HepG2 (cell line): Measurements from ENCODE around the gene MICAL3. TPM values are rescaled to one million over a fixed set of nuclear protein-coding genes. Genes with fewer than 3 reads are reported as not detected.

ENCODE experiments used
- ATAC-seq: fragments of 200-7000 bp; cut with Tn5 transposase; 3 replicates; pipeline ENCODE4 v1.9.1; 2020; ENCODE audit warnings: mild to moderate bottlenecking, moderate library complexity
- BruUV-seq: library from RNA; stranded (reverse); fragments of 400-500 nt; replicated peaks from 2 replicates; lab custom pipeline; 2021; lab: Mats Ljungman, UMichigan
- CTCF ChIA-PET: fragments of 300-600 bp; formaldehyde crosslinking; extraction: SDS; loops from one replicate; lab custom pipeline; 2021; ENCODE audit warnings: low total read pairs, inconsistent platforms, low intra/inter-chr PET ratio; lab: Yijun Ruan, JAX
- POLR2A ChIA-PET: fragments of 350-600 bp; sonication (Branson Sonifier 250); formaldehyde crosslinking; loops from one replicate; lab custom pipeline; 2020; ENCODE audit warnings: antibody characterized with exemption, inconsistent platforms; lab: Yijun Ruan, JAX
- DNase-seq: peaks from one replicate; pipeline ENCODE4 v3.0.0-alpha.2; 2015; ENCODE audit warnings: low spot score
- FAIRE-seq: peaks from 3 replicates; lab custom pipeline; 2011; peaks lifted over from hg19 to GRCh38; lab: Jason Lieb, UNC
- H2AFZ ChIP-seq: one replicate; pipeline ENCODE4 v1.6.1; 2011; ENCODE audit warnings: low read length, inconsistent platforms
- H3K27ac ChIP-seq: fragments of 300-600 bp; 3 replicates; pipeline ENCODE4 v1.8.0; 2011; ENCODE audit warnings: mixed run types, mild to moderate bottlenecking, mixed read lengths, low read length, inconsistent platforms; ENCODE audit not compliant: insufficient read depth; ENCODE audit errors: extremely low read length
- H3K27me3 ChIP-seq, 2 experiments: fragments of 200-600 bp in 1 of 2; 2 replicates in 1 of 2; 3 replicates in 1 of 2; pipeline versions ENCODE4 v1.6.0 to v1.8.0; 2011; ENCODE audit warnings: low read length in 2 of 2, mild to moderate bottlenecking in 2 of 2, moderate library complexity in 2 of 2, inconsistent platforms in 1 of 2; ENCODE audit not compliant: insufficient read depth in 2 of 2, control insufficient read depth in 1 of 2
- H3K36me3 ChIP-seq, 2 experiments: fragments of 200-600 bp in 1 of 2; replicated peaks in 1 of 2; 2 replicates in 1 of 2; 3 replicates in 1 of 2; pipeline versions ENCODE4 v1.5.1 to v1.8.0; 2011; ENCODE audit warnings: low read length in 2 of 2, inconsistent platforms in 1 of 2; ENCODE audit not compliant: insufficient read depth in 2 of 2, control insufficient read depth in 1 of 2
- H3K4me1 ChIP-seq: 2 replicates; pipeline ENCODE4 v1.5.1; 2012; ENCODE audit warnings: low read length, inconsistent platforms; ENCODE audit not compliant: insufficient read depth
- H3K4me2 ChIP-seq: 2 replicates; pipeline ENCODE4 v1.6.0; 2011; ENCODE audit warnings: low read depth, low read length, inconsistent platforms
- H3K4me3 ChIP-seq, 3 experiments: fragments of 200-600 bp in 1 of 3; sonication (generic), shearing (Covaris generic) in 1 of 3; replicated peaks in 1 of 3; 2 replicates each; pipeline ENCODE4 v1.5.1; 2011 to 2016; ENCODE audit warnings: low read length in 3 of 3, inconsistent platforms in 2 of 3, low read depth in 2 of 3, mild to moderate bottlenecking in 2 of 3, control low read depth in 1 of 3, mixed read lengths in 1 of 3; ENCODE audit not compliant: insufficient read depth in 1 of 3
- H3K79me2 ChIP-seq: one replicate; pipeline ENCODE4 v1.6.1; 2011; ENCODE audit warnings: low read length, inconsistent platforms; ENCODE audit not compliant: insufficient read depth
- H3K9ac ChIP-seq: 2 replicates; pipeline ENCODE4 v1.6.0; 2011; ENCODE audit warnings: mild to moderate bottlenecking, low read depth, low read length, inconsistent platforms; ENCODE audit not compliant: insufficient read depth
- H3K9me3 ChIP-seq: 2 replicates; pipeline ENCODE4 v1.5.1; 2012; ENCODE audit warnings: mild to moderate bottlenecking, low read length
- H4K20me1 ChIP-seq: 2 replicates; pipeline ENCODE4 v1.6.0; 2011; ENCODE audit warnings: inconsistent platforms, mild to moderate bottlenecking, low read length, moderate library complexity; ENCODE audit not compliant: insufficient read depth
- DMAP1 ChIP-seq: IDR thresholded peaks from 2 replicates; pipeline ENCODE4 v1.6.1; 2016
- ERF ChIP-seq: IDR thresholded peaks from 2 replicates; pipeline ENCODE4 v1.6.1; 2018; ENCODE audit warnings: missing biosample characterization, missing genetic modification reagents
- MAZ ChIP-seq, 2 experiments: sonication (generic) in 1 of 2; formaldehyde crosslinking in 1 of 2; IDR thresholded peaks; 2 replicates each; pipeline versions ENCODE4 v1.5.0 to v1.6.1; 2012 to 2020; ENCODE audit warnings: low read depth in 2 of 2, mild to moderate bottlenecking in 2 of 2, borderline replicate concordance in 1 of 2, improper control_type of control experiment in 1 of 2, low read length in 1 of 2, missing genetic modification reagents in 1 of 2, moderate library complexity in 1 of 2
- SRSF4 ChIP-seq: fragments of 200-400 bp; formaldehyde crosslinking; IDR thresholded peaks from one replicate; pipeline ENCODE4 v1.6.1; 2018; ENCODE audit warnings: mild to moderate bottlenecking, low read depth, low read length, moderate library complexity; ENCODE audit not compliant: poor library complexity, severe bottlenecking
- STAT5B ChIP-seq: sonication (generic); formaldehyde crosslinking; IDR thresholded peaks from 2 replicates; pipeline ENCODE4 v1.4.0; 2020; ENCODE audit warnings: missing genetic modification reagents
- TP53 ChIP-seq: sonication (generic); formaldehyde crosslinking; conservative IDR thresholded peaks from 2 replicates; pipeline ENCODE4 v1.4.0; 2020; ENCODE audit warnings: missing genetic modification reagents
- ZFAT ChIP-seq: sonication (generic); formaldehyde crosslinking; conservative IDR thresholded peaks from 2 replicates; pipeline ENCODE4 v1.8.1; 2023; ENCODE audit warnings: missing genetic modification reagents, inconsistent platforms
- in situ Hi-C: cut with HindIII; loops from 2 replicates; pipeline ENCODE4 v1.10.0; 2017; ENCODE audit warnings: low pct_unique_long_range_greater_than_20kb; ENCODE audit not compliant: extremely low pct_ligation_motif_present
- intact Hi-C: fragments of 100-400 bp; cut with micrococcal nuclease; formaldehyde crosslinking; loops from one replicate; pipeline ENCODE4 v1.10.0; 2022; ENCODE audit not compliant: unreplicated experiment
- polyA plus RNA-seq, 8 experiments: library from polyadenylated mRNA; depleted of rRNA in 3 of 8; stranded (reverse) in 7 of 8; unstranded in 1 of 8; fragments of >200 nt; fragmentation: Illumina TruSeq in 4 of 8; extraction: Trizol in 4 of 8; gene quantifications; 2 replicates each; pipeline versions ENCODE4 v1.2.1 to v1.2.3, GENCODE V29; 2011 to 2016; ENCODE audit warnings: low read depth in 4 of 8, missing spikeins in 1 of 8, mixed read lengths in 1 of 8; ENCODE audit not compliant: insufficient read depth in 1 of 8
- total RNA-seq, 5 experiments: library from RNA; depleted of rRNA; stranded (reverse); fragments of >200 nt; fragmentation: Illumina TruSeq; extraction: Trizol; gene quantifications; 2 replicates each; pipeline ENCODE4 v1.2.3, GENCODE V29; 2016; ENCODE audit warnings: low read depth in 1 of 5
- TF ChIP-seq, protein P1 (sequence below): sonication (generic); formaldehyde crosslinking; IDR thresholded peaks from 2 replicates; pipeline ENCODE4 v1.4.0; 2020; ENCODE audit warnings: missing genetic modification reagents, borderline replicate concordance
- TF ChIP-seq, protein P2 (sequence below): sonication (generic); formaldehyde crosslinking; IDR thresholded peaks from 2 replicates; pipeline ENCODE4 v1.8.1; 2023; ENCODE audit warnings: missing genetic modification reagents, inconsistent platforms, borderline replicate concordance

Gene MICAL3
- total and polyA plus RNA-seq, 2 of the 13 experiments (the other 11 are each of a cell fraction or from before 2014, with no cell fraction given): 5.3 to 12.5 TPM

DNA sequence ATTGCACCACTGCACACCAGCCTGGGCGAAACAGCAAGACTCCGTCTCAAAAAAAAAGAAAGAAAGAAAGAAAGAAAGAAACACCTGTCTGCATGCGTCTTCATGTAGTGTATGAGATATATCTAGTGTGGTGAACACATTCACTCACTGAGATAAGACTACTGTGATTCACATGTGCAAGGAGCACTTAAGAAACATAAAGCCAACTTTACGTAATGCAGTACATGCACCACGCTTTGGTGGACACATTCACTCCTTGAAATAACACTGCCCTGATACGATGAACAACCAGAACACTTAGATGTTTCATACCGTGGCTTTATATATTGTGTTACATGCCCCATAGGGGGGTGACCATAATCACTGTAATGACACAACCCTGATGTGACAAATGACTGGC, 96.0 kb downstream of the MICAL3 start (continued):
- no peak for TF ChIP-seq TP53

DNA sequence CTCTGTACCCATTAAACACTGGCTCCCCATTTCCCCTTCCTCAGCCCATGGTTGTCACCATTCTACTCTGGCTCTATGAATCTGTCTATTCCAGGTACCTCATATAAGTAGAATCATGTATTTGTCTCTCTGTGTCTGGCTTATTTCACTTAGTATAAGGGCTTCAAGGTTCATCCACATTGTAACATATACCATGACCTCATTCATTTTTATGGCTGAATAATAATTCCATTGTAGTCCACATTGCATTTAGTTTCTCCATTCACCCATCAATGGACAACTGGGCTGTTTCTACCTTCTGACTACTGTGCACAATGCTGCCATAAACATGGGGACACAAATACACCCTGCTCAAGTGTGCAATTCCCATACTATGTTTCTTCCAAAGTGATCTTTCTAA, 97.3 kb downstream of the MICAL3 start:
- TF ChIP-seq, protein P1, sequence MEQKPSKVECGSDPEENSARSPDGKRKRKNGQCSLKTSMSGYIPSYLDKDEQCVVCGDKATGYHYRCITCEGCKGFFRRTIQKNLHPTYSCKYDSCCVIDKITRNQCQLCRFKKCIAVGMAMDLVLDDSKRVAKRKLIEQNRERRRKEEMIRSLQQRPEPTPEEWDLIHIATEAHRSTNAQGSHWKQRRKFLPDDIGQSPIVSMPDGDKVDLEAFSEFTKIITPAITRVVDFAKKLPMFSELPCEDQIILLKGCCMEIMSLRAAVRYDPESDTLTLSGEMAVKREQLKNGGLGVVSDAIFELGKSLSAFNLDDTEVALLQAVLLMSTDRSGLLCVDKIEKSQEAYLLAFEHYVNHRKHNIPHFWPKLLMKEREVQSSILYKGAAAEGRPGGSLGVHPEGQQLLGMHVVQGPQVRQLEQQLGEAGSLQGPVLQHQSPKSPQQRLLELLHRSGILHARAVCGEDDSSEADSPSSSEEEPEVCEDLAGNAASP: no peak
- TF ChIP-seq SRSF4 (no peak), STAT5B (CRISPR knock-in tag) (no peak), ZFAT (no peak), MAZ (IDR thresholded peaks at IDR 0.05; ENCODE audit: borderline replicate concordance, low read depth, low read length) (no peak), MAZ (CRISPR knock-in tag; IDR thresholded peaks at IDR 0.05; ENCODE audit: low read depth) (no peak), ERF (CRISPR knock-in tag) (no peak), DMAP1 (CRISPR knock-in tag) (no peak)
- TF ChIP-seq, protein P2, sequence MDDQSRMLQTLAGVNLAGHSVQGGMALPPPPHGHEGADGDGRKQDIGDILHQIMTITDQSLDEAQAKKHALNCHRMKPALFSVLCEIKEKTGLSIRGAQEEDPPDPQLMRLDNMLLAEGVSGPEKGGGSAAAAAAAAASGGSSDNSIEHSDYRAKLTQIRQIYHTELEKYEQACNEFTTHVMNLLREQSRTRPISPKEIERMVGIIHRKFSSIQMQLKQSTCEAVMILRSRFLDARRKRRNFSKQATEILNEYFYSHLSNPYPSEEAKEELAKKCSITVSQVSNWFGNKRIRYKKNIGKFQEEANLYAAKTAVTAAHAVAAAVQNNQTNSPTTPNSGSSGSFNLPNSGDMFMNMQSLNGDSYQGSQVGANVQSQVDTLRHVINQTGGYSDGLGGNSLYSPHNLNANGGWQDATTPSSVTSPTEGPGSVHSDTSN (CRISPR knock-in tag): no peak
- no peak overlapping the region for H3K4me3 ChIP-seq
- FAIRE-seq (no peak), ATAC-seq (no peak), DNase-seq (no peak)
- POLR2A ChIA-PET: no interaction called here
- H3K9ac ChIP-seq: no peak overlapping the region
- H2AFZ ChIP-seq: no peak overlapping the region
- CTCF ChIA-PET: no interaction called here
- H3K27ac ChIP-seq: no peak overlapping the region
- intact Hi-C loops: no loop called here
- H3K4me1 ChIP-seq: peaks cover 52% of the 10 kb centered on the region
- H4K20me1 ChIP-seq: peaks cover 4% of the 10 kb centered on the region; the same call in 1 of the 2 replicates
- H3K79me2 ChIP-seq: peaks cover 52% of the 10 kb centered on the region
- H3K36me3 ChIP-seq: no peaks in the 10 kb centered on the region
- H3K27me3 ChIP-seq: no peaks in the 10 kb centered on the region
- no peaks in the 10 kb centered on the region for H3K9me3 ChIP-seq
- H3K4me2 ChIP-seq: no peak overlapping the region
- in situ Hi-C loops: no loop called here
- no TSS peak for BruUV-seq
